Stimulated activated CD8-positive, alpha-beta memory T cell treated with anti-CD3 and anti-CD28 coated beads, Interleukin-12 subunit alpha, Interleukin-12 subunit beta, amount 100 ng/mL, for 24 hours (primary cell): ENCODE measurements around the gene GRAMD2B.
"Not testable (repeated sequence)": the region's sequence is repeated elsewhere in the genome, so short reads cannot be mapped to it uniquely, and the experiment has no call there.

Experiments used
- DNase-seq: peaks from one replicate; pipeline ENCODE4 v3.0.0-alpha.2; 2020; ENCODE audit errors: extremely low read depth

Gene GRAMD2B

DNA sequence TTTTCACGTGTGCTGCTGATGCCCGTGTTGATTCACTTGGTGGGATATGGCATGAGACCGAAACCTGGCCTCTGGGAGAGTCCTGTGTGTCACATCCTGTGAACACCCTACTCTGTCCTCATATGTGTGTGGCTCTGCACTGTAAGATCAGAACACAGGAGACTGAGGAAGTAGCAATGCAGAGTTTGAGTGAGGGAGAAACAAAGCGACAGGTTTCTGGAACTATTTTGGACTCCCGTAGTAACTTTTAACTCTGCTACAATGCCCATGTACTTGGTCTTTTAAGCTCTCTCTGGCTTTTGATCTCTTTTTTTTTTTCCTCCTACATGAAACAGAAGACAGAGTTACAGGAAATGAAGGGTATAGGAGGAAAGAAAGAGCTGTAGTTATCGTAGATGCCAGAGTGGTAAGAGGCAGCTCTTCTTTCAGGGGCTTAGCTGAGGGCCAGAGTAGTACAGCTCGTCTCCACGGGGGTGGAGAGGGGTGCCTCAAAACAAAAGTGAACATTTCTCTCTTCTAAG lies 26.6 kb downstream of the GRAMD2B start:
- DNase-seq = no peak

- DNase-seq = no peak
Measured at GRCh38 chr5:126450346-126450745, 27.1 kb downstream of the GRAMD2B start.

GRCh38 chr5:126450907-126451306 lies 27.7 kb downstream of the GRAMD2B start:
- no peak for DNase-seq

GRCh38 chr5:126452477-126452876 lies 29.3 kb downstream of the GRAMD2B start:
- DNase-seq = no peak

DNA sequence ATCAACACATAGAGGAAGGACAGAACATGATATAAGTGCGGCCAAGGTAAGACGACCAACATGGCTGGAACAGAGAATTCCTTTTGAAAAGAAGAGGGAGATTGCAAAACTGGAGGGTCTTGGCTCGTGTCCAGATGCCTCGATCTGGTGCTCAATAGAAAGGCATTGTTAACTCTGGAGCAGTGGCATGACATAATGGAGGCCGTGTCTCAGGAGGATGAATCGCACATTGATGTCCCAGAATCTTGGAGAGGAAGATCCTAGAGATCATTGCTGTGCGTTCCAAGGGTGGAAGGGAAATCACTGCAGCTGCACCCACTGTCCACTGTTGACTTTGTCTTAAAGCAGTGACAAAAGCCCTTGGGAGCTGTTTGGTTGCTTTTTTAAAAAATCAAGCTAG lies 30.9 kb downstream of the GRAMD2B start:
- DNase-seq = no peak

DNA sequence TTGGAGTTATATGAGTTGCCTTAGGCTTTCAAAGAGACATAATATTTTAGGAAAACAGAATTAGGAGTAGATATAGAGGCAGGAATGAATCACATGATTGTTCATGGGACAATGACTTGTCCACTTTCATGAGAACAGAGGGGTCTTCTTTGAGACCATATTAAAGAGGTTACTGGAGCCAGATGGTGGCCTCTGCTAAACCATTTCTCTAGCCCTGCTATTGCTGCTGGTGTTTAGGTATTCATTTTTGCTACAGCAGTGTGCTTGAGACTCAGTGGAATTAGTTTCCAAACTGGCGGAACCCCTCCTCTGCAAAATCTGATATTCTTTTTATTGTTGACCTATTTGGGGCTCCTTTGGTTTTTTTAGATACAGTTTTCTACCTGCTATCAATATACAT lies 31.3 kb downstream of the GRAMD2B start:
- no peak for DNase-seq

- DNase-seq = no peak
Measured at GRCh38 chr5:126455264-126455663, 32.1 kb downstream of the GRAMD2B start.

DNA sequence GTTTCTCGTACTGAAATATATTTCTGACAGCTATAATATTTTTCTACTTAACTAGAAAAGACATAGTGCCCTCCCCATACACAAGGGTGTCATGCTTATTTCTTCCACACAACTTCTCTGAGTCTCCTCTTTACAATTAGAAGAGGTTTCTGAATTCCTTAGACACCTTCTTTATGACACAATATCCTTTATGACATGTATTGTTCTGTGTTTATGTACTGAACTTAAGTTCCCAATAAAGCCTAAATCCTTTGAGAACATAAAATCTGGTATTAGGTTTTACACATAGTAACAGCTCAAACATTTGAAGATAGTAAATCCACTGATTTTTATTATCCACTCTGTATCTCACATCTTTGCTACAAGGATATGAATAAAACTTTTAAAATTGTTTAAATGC lies 32.5 kb downstream of the GRAMD2B start:
- DNase-seq = no peak

DNA sequence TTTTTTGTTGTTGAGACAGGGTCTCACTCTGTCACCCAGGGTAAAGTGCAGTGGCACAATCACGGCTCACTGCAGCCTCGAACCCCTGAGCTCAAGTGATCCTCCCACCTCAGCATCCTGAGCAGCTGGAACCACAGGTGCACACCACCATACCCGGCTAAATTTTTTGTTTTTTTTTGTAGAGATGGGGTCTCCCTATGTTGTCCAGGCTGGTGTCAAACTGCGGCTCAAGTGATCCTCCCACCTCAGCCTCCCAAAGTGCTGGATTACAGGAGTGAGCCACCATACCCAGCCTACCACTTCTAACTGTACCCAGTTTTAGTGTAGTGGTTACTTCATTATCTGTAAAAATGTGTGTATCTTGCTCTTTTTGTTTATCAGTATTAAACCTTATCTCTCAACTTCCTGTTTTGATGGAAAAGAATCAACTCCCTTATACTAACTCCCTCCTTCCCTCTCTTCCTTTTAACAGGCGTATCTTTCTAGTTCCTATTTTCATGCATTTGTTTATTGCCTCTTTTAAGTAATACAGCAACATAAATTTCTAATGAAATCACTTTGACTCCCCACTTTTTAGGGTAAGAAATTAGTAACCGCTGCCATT lies 33.1 kb downstream of the GRAMD2B start:
- no peak for DNase-seq

GRCh38 chr5:126460459-126460858 lies 37.2 kb downstream of the GRAMD2B start:
- no peak for DNase-seq

- DNase-seq = no peak
Measured at GRCh38 chr5:126460977-126461376, 37.8 kb downstream of the GRAMD2B start.

GRCh38 chr5:126461838-126462237 lies 38.6 kb downstream of the GRAMD2B start:
- no peak for DNase-seq

- no peak for DNase-seq
Measured at GRCh38 chr5:126462239-126463014, 39.2 kb downstream of the GRAMD2B start.

- DNase-seq = no peak
Measured at GRCh38 chr5:126464016-126464415, 40.8 kb downstream of the GRAMD2B start.

DNA sequence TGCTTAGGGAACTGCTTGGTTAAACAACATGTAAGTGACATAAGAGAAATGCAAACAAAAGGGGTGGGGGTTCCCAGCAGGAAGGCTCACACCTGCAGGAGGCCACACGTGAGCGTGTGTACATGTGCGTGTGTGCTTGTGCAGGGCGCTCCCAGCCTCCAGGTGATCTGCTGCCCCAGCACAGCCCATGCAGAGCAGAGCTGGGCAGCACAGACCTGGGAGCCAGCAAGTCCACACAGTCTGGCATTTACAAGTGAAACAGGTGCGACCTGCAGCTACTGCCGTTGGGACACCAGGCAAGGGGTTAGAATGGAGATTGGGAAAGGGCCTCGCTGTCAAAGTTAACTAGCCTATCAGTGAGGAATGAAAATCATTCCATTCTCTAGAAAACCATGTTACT lies 41.8 kb downstream of the GRAMD2B start:
- DNase-seq = no peak

- no peak for DNase-seq
Measured at GRCh38 chr5:126468091-126468490, 44.9 kb downstream of the GRAMD2B start.

- no peak for DNase-seq
Measured at GRCh38 chr5:126469536-126470316, 46.5 kb downstream of the GRAMD2B start.

- DNase-seq = not testable (repeated sequence)
Measured at GRCh38 chr5:126470529-126470928, 47.3 kb downstream of the GRAMD2B start.

DNA sequence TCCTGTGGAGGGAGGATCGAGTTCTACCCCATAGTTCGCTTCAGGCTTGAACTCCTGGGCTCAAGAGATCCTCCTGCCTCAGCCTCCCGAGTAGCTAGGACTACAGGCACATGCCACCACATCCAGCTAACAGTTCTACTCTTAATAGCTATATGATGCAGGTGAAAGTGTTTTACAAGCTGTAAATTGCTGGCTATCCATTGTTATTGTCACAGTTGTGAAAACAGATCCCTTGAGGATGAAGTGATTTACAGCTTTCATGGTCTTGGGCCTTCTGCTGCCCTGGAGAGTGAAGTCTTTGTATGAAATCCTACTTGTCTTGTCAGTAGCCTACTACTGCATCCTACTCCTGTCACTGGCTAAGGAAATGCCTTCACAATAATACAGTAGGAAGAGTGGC lies 48.0 kb downstream of the GRAMD2B start:
- DNase-seq = no peak

DNA sequence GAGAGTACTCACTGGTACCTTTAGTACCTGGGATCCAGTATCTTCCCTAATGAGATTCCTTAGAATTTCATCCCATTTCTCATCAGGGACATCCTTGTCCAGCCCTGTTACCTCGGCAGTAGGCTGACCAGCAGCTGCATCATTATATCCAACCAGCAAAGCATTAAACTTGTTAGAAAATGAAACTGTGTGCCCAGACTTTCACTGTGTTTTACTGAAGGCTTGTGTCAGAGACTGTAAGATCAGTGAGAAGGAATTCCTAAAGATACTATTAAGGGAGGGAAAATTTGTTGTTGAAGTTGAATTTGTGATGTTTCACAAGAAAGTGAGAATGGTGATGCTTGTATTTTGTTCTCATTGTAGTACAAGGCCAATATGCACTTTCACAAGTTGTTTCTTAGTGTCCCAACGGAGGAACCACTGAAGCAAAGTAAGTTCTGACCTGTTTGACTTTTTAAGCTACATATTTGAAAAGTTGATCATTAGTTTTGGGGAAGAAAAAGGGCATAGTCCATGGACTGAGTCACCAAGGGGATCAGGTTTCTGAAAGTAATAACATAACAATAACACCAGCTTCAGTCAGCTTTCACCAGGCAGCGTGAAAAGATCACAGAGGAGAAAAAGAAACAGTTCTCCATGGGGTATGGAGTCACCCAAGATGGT lies 48.8 kb downstream of the GRAMD2B start:
- DNase-seq = no peak

DNA sequence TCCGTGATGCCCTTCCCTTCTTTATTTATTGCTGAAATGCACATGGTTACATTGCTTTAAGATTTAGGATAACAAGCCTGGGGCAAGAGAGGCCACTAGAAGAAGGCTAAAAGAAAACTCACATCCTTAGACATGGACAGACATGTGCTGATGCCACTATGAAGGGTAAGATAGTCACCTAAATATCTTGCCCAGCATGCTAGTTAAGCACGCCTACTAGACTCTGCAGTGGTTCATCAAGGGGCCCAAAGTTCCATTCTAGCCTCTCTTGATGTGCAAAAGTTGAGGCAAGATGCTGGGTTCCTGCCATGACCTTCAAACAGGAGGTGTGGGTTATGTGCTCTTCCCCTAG lies 49.3 kb downstream of the GRAMD2B start:
- DNase-seq = no peak
